Measurements from ENCODE around the gene DIAPH2. TPM values are rescaled to one million over a fixed set of nuclear protein-coding genes. Genes with fewer than 3 reads are reported as not detected.

Gene DIAPH2
- total and polyA plus RNA-seq, 9 of the 15 experiments (the other 6 are each of a cell fraction or from before 2014, with no cell fraction given): 0.01 to 0.18 (median 0.07) TPM; not detected in 1

- TF ChIP-seq E4F1 (CRISPR knock-in tag; IDR thresholded peaks at IDR 0.05; ENCODE audit: borderline replicate concordance): no peak
- TF ChIP-seq FOXJ3 (CRISPR knock-in tag; IDR thresholded peaks at IDR 0.05): no peak
- no peak for TF ChIP-seq TBL1XR1 (IDR thresholded peaks at IDR 0.05; ENCODE audit: low read length in 2 of 2)
- TF ChIP-seq SMARCC2 (IDR thresholded peaks at IDR 0.05; ENCODE audit: low read depth): no peak
- no peak for TF ChIP-seq FOXP4 (CRISPR knock-in tag; IDR thresholded peaks at IDR 0.05; ENCODE audit: borderline replicate concordance)
- TF ChIP-seq MTA2 (IDR thresholded peaks at IDR 0.05; ENCODE audit: low read depth): no peak
- TF ChIP-seq GABPB2 (CRISPR knock-in tag; conservative IDR thresholded peaks at IDR 0.05): no peak
These were observed 297.5 kb downstream of the DIAPH2 start (continued) for GRCh38 chrX:96982161-96982560.
